Esophagus muscularis mucosa (tissue), 4 donors: ENCODE results near the gene CCNI2. TPM values are rescaled to one million over a fixed set of nuclear protein-coding genes. Genes with fewer than 3 reads are reported as not detected.

ENCODE experiments used
- DNase-seq: peaks from one replicate; pipeline ENCODE4 v3.0.0-alpha.2; 2017; ENCODE audit errors: extremely low spot score
- H3K27ac ChIP-seq, 4 donors: fragments of 200-600 bp; sonication (generic); replicated peaks in 1 of 4; 1 replicate in 3 of 4; 2 replicates in 1 of 4; pipeline ENCODE4 v1.5.1; 2016 to 2019; ENCODE audit warnings: mild to moderate bottlenecking in 1 of 4
- H3K27me3 ChIP-seq, 4 donors: fragments of 200-600 bp; sonication (generic); one replicate each; pipeline versions ENCODE4 v1.5.1 to v1.6.0; 2016 to 2019
- H3K36me3 ChIP-seq, 4 donors: fragments of 200-600 bp; sonication (generic); one replicate each; pipeline ENCODE4 v1.5.1; 2016 to 2019
- H3K4me1 ChIP-seq, 4 donors: fragments of 200-600 bp; sonication (generic); one replicate each; pipeline ENCODE4 v1.5.1; 2016 to 2019
- H3K4me3 ChIP-seq, 4 donors: fragments of 200-600 bp; sonication (generic); 1 replicate in 2 of 4; 2 replicates in 2 of 4; pipeline ENCODE4 v1.5.1; 2016 to 2019; ENCODE audit warnings: mild to moderate bottlenecking in 4 of 4, moderate library complexity in 1 of 4
- H3K9me3 ChIP-seq, 4 donors: fragments of 200-600 bp; sonication (generic); 1 replicate in 3 of 4; 2 replicates in 1 of 4; pipeline ENCODE4 v1.5.1; 2016 to 2019
- CTCF ChIP-seq, 3 experiments: fragments of 200-600 bp in 2 of 3; fragments of 450-650 bp in 1 of 3; sonication (generic) in 2 of 3; IDR thresholded peaks; one replicate each; pipeline ENCODE4 v1.5.1; 2017 to 2019; ENCODE audit warnings: antibody characterized with exemption in 3 of 3, mild to moderate bottlenecking in 2 of 3, moderate library complexity in 1 of 3
- EP300 ChIP-seq: sonication (generic); formaldehyde crosslinking; IDR thresholded peaks from one replicate; pipeline ENCODE4 v1.6.1; 2017; ENCODE audit warnings: antibody characterized with exemption
- POLR2A ChIP-seq: fragments of 450-650 bp; IDR thresholded peaks from one replicate; pipeline ENCODE4 v1.6.1; 2017; ENCODE audit warnings: antibody characterized with exemption, moderate library complexity, mild to moderate bottlenecking, low read depth
- POLR2AphosphoS5 ChIP-seq, 2 donors: sonication (generic); formaldehyde crosslinking; IDR thresholded peaks; one replicate each; pipeline ENCODE4 v1.6.1; 2017; ENCODE audit warnings: antibody characterized with exemption in 2 of 2
- WGBS: methylation state at CpG from one replicate; pipeline ENCODE4 v1.1.5; 2018; 5-methylcytosine and 5-hydroxymethylcytosine counted together
- intact Hi-C: fragments of 100-400 bp; cut with DNase I; formaldehyde crosslinking; loops from one replicate; pipeline ENCODE4 v1.15.1; 2023
- total RNA-seq, 4 donors: library from RNA; depleted of rRNA; stranded (reverse); fragments of >200 nt; gene quantifications; one replicate each; pipeline versions ENCODE4 v1.1.0 to v1.2.1, GENCODE V29; 2016

CCNI2 gene
- total RNA-seq, 4 donors from 2014 or later = 0.39 TPM; not detected in 3

- no peak overlapping the region for H3K27ac ChIP-seq
- no peak overlapping the region for H3K4me3 ChIP-seq
- TF ChIP-seq POLR2AphosphoS5 (IDR thresholded peaks at IDR 0.05) (no peak), CTCF (IDR thresholded peaks at IDR 0.05) (no peak), POLR2A (no peak), EP300 (no peak)
- intact Hi-C loops = loop anchor here (10.0 kb wide), 1 partner anchor 63 kb away; the partner anchor contains the start of gene SOWAHA
- H3K9me3 ChIP-seq = no peaks in the 10 kb centered on the region
- 76% methylated on average over 7 of the region's 7 CpGs for WGBS
- peaks cover 9 to 24% (median 15%) of the 10 kb centered on the region in 4 donors for H3K27me3 ChIP-seq
- DNase-seq = no peak
- peaks cover 0 to 8% (median 7%) of the 10 kb centered on the region in 4 donors for H3K36me3 ChIP-seq
- H3K4me1 ChIP-seq = peaks cover 9 to 13% (median 13%) of the 10 kb centered on the region in 4 donors
These were observed 4.2 kb downstream of the CCNI2 start for GRCh38 chr5:132751444-132751843.

- Histone ChIP-seq H3K27me3 (peaks cover 7 to 18% (median 10%) of the 10 kb centered on the region in 4 donors), H3K4me3 (no peak overlapping the region), H3K9me3 (no peaks in the 10 kb centered on the region), H3K36me3 (peaks cover 3 to 13% (median 7%) of the 10 kb centered on the region in 4 donors), H3K4me1 (peaks cover 7 to 9% (median 8%) of the 10 kb centered on the region in 4 donors), H3K27ac (no peak overlapping the region)
- intact Hi-C loops = loop anchor here (10.0 kb wide), 1 partner anchor 63 kb away; the partner anchor contains the start of gene SOWAHA
- 88% methylated on average over 1 of the region's 5 CpGs for WGBS
- TF ChIP-seq CTCF (IDR thresholded peaks at IDR 0.05) (no peak), EP300 (no peak), POLR2AphosphoS5 (IDR thresholded peaks at IDR 0.05) (no peak), POLR2A (no peak)
- no peak for DNase-seq
These were observed 4.8 kb downstream of the CCNI2 start for GRCh38 chr5:132751971-132752580.

- Histone ChIP-seq H3K9me3 (no peaks in the 10 kb centered on the region), H3K4me3 (no peak overlapping the region), H3K27ac (no peak overlapping the region), H3K36me3 (peaks cover 7 to 19% (median 11%) of the 10 kb centered on the region in 4 donors), H3K4me1 (peaks cover under 1 to 3% (median 3%) of the 10 kb centered on the region in 4 donors), H3K27me3 (peaks cover under 1 to 12% (median 6%) of the 10 kb centered on the region in 4 donors)
- TF ChIP-seq POLR2AphosphoS5 (IDR thresholded peaks at IDR 0.05) (no peak), POLR2A (no peak), EP300 (no peak), CTCF (IDR thresholded peaks at IDR 0.05) (no peak)
- intact Hi-C loops = loop anchor here (10.0 kb wide), 1 partner anchor 62 kb away; the partner anchor contains the start of gene SOWAHA
- no peak for DNase-seq
- 93% methylated on average over 1 of the region's 1 CpG for WGBS
These were observed 5.4 kb downstream of the CCNI2 start for GRCh38 chr5:132752581-132753125.

- 73% methylated on average over 2 of the region's 2 CpGs for WGBS
- peaks cover 0 to 5% (median 0%) of the 10 kb centered on the region in 4 donors for H3K27me3 ChIP-seq
- no peaks in the 10 kb centered on the region for H3K4me1 ChIP-seq
- TF ChIP-seq CTCF (IDR thresholded peaks at IDR 0.05) (no peak), POLR2AphosphoS5 (IDR thresholded peaks at IDR 0.05) (no peak), POLR2A (no peak), EP300 (no peak)
- H3K9me3 ChIP-seq = no peaks in the 10 kb centered on the region
- no peak for DNase-seq
- intact Hi-C loops = loop anchor here (10.0 kb wide), 1 partner anchor 61 kb away; the partner anchor contains the start of gene SOWAHA
- H3K27ac ChIP-seq = no peak overlapping the region
- peaks cover 8 to 26% (median 18%) of the 10 kb centered on the region in 4 donors for H3K36me3 ChIP-seq
- no peak overlapping the region for H3K4me3 ChIP-seq
These were observed 6.1 kb downstream of the CCNI2 start for GRCh38 chr5:132753135-132753987.
